Skin epidermis (tissue), 12 donors: ENCODE results near the gene CCDC69.
"Not testable (repeated sequence)": the region's sequence is repeated elsewhere in the genome, so short reads cannot be mapped to it uniquely, and the experiment has no call there.

Source experiments
- H3K27ac ChIP-seq, 21 experiments: fragments of 200-600 bp; sonication (generic) in 11 of 21; one replicate each; pipeline ENCODE4 v1.5.0; 2020; ENCODE audit warnings: mild to moderate bottlenecking in 3 of 21, inconsistent platforms in 2 of 21, moderate library complexity in 2 of 21
- H3K4me3 ChIP-seq, 7 experiments: fragments of 200-600 bp; sonication (generic) in 2 of 7; one replicate each; pipeline ENCODE4 v1.5.0; 2020; ENCODE audit warnings: inconsistent platforms in 2 of 7, mild to moderate bottlenecking in 2 of 7, moderate library complexity in 1 of 7

The CCDC69 gene

GRCh38 chr5:151250346-151251000 is 26.6 kb upstream of the CCDC69 start:
- Histone ChIP-seq H3K27ac (peak overlapping the region in 1 of 21 experiments; percentile 1), H3K4me3 (no peak overlapping the region)

- H3K4me3 ChIP-seq = no peak overlapping the region
- no peak overlapping the region for H3K27ac ChIP-seq
These were observed 25.4 kb upstream of the CCDC69 start for GRCh38 chr5:151249281-151249680.

GRCh38 chr5:151248651-151249050 is 24.8 kb upstream of the CCDC69 start:
- no peak overlapping the region for H3K4me3 ChIP-seq
- H3K27ac ChIP-seq = no peak overlapping the region

GRCh38 chr5:151245680-151246219 is 21.9 kb upstream of the CCDC69 start:
- Histone ChIP-seq H3K4me3 (no peak overlapping the region), H3K27ac (peak overlapping the region in 1 of 21 experiments; percentile 2)

- Histone ChIP-seq H3K4me3 (no peak overlapping the region), H3K27ac (no peak overlapping the region)
These were observed 20.3 kb upstream of the CCDC69 start for GRCh38 chr5:151244206-151244605.

- Histone ChIP-seq H3K27ac (no peak overlapping the region), H3K4me3 (no peak overlapping the region)
These were observed 19.7 kb upstream of the CCDC69 start for GRCh38 chr5:151243564-151243963.

GRCh38 chr5:151243127-151243526 is 19.2 kb upstream of the CCDC69 start:
- Histone ChIP-seq H3K4me3 (no peak overlapping the region), H3K27ac (no peak overlapping the region)

- no peak overlapping the region for H3K4me3 ChIP-seq
- no peak overlapping the region for H3K27ac ChIP-seq
These were observed 17.2 kb upstream of the CCDC69 start for GRCh38 chr5:151240924-151241635.

GRCh38 chr5:151240268-151240835 is 16.5 kb upstream of the CCDC69 start:
- H3K4me3 ChIP-seq, H3K27ac ChIP-seq: not testable (repeated sequence)

- H3K4me3 ChIP-seq = no peak overlapping the region
- H3K27ac ChIP-seq = no peak overlapping the region
These were observed 15.5 kb upstream of the CCDC69 start for GRCh38 chr5:151239237-151239861.

GRCh38 chr5:151238303-151238741 is 14.4 kb upstream of the CCDC69 start:
- Histone ChIP-seq H3K4me3 (no peak overlapping the region), H3K27ac (peak overlapping the region in 2 of 21 experiments; percentile 14 to 46)

GRCh38 chr5:151237685-151238084 is 13.8 kb upstream of the CCDC69 start:
- Histone ChIP-seq H3K27ac (no peak overlapping the region), H3K4me3 (no peak overlapping the region)

GRCh38 chr5:151236888-151237287 is 13.0 kb upstream of the CCDC69 start:
- no peak overlapping the region for H3K27ac ChIP-seq
- H3K4me3 ChIP-seq = no peak overlapping the region

- H3K4me3 ChIP-seq = not testable (repeated sequence)
- peak overlapping the region in 5 of 21 experiments; percentile 23 to 70 (median 52) for H3K27ac ChIP-seq
These were observed 11.3 kb upstream of the CCDC69 start for GRCh38 chr5:151235239-151235571.

GRCh38 chr5:151234476-151235238 is 10.8 kb upstream of the CCDC69 start:
- no peak overlapping the region for H3K4me3 ChIP-seq

GRCh38 chr5:151233616-151234085 is 9.8 kb upstream of the CCDC69 start:
- no peak overlapping the region for H3K4me3 ChIP-seq
- no peak overlapping the region for H3K27ac ChIP-seq

More at GRCh38 chr5:151234476-151235238, 10.8 kb upstream of the CCDC69 start:
- H3K27ac ChIP-seq = peak overlapping the region in 5 of 21 experiments; percentile 23 to 70 (median 52)

- Histone ChIP-seq H3K27ac (peak overlapping the region in 1 of 21 experiments; percentile 27), H3K4me3 (no peak overlapping the region)
These were observed 7.5 kb upstream of the CCDC69 start for GRCh38 chr5:151231359-151231758.

GRCh38 chr5:151230048-151230680 is 6.3 kb upstream of the CCDC69 start:
- Histone ChIP-seq H3K4me3 (no peak overlapping the region), H3K27ac (peak overlapping the region in 6 of 21 experiments; percentile 4 to 73 (median 58))

- H3K4me3 ChIP-seq = no peak overlapping the region
- H3K27ac ChIP-seq = no peak overlapping the region
These were observed 5.1 kb upstream of the CCDC69 start for GRCh38 chr5:151228986-151229385.
